Mucosa of descending colon (tissue), 3 donors: Measurements from ENCODE around the gene EVC2. TPM values are rescaled to one million over a fixed set of nuclear protein-coding genes. Genes with fewer than 3 reads are reported as not detected.

Source experiments
- ATAC-seq: fragments of 200-7000 bp; cut with Tn5 transposase; one replicate; pipeline ENCODE4 v1.9.1; 2020; ENCODE audit warnings: mild to moderate bottlenecking, moderate library complexity
- DNase-seq, 3 donors: peaks; one replicate each; pipeline ENCODE4 v3.0.0-alpha.2; 2020
- H3K36me3 ChIP-seq: fragments of 200-600 bp; one replicate; pipeline ENCODE4 v1.8.0; 2021; ENCODE audit warnings: low read depth, mild to moderate bottlenecking
- H3K4me1 ChIP-seq: fragments of 200-600 bp; one replicate; pipeline ENCODE4 v1.8.0; 2021; ENCODE audit warnings: low read depth, mild to moderate bottlenecking
- H3K4me3 ChIP-seq: fragments of 200-600 bp; one replicate; pipeline ENCODE4 v1.8.0; 2021; ENCODE audit warnings: mild to moderate bottlenecking
- H3K9me3 ChIP-seq: fragments of 200-600 bp; one replicate; pipeline ENCODE4 v1.8.0; 2021; ENCODE audit warnings: mild to moderate bottlenecking
- intact Hi-C, 2 donors: fragments of 100-400 bp; cut with DNase I in 1 of 2; cut with micrococcal nuclease in 1 of 2; formaldehyde crosslinking; loops; one replicate each; pipeline versions ENCODE4 v1.11.0 to v1.11.1; 2022; cut with DNase I, micrococcal nuclease
- total RNA-seq, 3 donors: library from RNA; stranded (reverse); fragmentation: NEBNext Ultra II Directional in 2 of 3; extraction: Animal tissue kit (Norgen Biotek cat#: 25700) in 2 of 3; gene quantifications; one replicate each; pipeline versions ENCODE4 v1.2.1 to v1.2.4, GENCODE V29; 2021 to 2023
- TF ChIP-seq, protein P1 (sequence below): fragments of 200-600 bp; IDR thresholded peaks from one replicate; pipeline ENCODE4 v1.8.0; 2022; ENCODE audit warnings: antibody characterized with exemption, mild to moderate bottlenecking
- donor health status: DM: no; HTN: no; CAD: no; lungs with moderate emphysema.
- donor health status: DM: no; HTN: no; CAD: no.
- donor health status: DM: no; HTN: yes; CAD: no.

EVC2 gene
- total RNA-seq, 3 donors from 2014 or later: 0.64 to 6.5 (median 1.1) TPM

DNA sequence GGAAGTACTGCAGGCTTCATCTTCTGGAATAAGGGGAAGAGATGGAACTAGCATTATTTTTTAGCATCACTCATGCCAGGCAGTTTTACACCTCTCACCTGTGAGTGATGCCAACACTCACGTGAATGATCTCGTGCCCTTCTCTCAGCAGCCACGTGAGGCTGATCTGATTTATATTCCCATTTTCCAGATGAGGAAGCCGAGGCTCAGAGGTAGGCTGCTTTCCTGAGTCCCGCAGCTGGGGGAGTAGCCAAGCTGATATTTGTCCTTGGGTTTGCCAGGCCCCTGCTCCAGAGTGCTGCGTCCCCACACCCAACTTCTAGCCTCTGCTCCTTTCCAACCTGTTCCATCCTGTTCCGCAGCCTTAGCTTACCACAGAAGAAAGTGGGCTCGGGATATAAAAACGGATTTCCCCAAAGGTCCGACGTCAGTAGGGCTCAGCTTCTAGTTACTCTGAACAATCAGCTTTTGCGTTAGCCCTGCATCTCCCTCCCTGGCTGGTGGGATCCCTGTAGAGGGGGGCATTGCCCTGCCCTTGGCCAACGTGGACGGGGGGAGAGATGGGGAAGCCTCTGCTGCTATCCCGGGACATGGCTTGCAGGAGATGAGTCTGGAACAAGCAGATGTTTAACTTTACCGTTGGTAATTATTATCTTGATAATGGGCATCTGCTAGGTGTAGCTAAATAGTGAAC, 11.9 kb upstream of the EVC2 start:
- Histone ChIP-seq H3K4me3 (no peak overlapping the region), H3K4me1 (no peaks in the 10 kb centered on the region), H3K36me3 (no peaks in the 10 kb centered on the region), H3K9me3 (peaks cover 6% of the 10 kb centered on the region)
- TF ChIP-seq, protein P1, sequence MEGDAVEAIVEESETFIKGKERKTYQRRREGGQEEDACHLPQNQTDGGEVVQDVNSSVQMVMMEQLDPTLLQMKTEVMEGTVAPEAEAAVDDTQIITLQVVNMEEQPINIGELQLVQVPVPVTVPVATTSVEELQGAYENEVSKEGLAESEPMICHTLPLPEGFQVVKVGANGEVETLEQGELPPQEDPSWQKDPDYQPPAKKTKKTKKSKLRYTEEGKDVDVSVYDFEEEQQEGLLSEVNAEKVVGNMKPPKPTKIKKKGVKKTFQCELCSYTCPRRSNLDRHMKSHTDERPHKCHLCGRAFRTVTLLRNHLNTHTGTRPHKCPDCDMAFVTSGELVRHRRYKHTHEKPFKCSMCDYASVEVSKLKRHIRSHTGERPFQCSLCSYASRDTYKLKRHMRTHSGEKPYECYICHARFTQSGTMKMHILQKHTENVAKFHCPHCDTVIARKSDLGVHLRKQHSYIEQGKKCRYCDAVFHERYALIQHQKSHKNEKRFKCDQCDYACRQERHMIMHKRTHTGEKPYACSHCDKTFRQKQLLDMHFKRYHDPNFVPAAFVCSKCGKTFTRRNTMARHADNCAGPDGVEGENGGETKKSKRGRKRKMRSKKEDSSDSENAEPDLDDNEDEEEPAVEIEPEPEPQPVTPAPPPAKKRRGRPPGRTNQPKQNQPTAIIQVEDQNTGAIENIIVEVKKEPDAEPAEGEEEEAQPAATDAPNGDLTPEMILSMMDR: no peak
- intact Hi-C loops: no loop called here
- ATAC-seq: no peak
- DNase-seq: no peak

DNA sequence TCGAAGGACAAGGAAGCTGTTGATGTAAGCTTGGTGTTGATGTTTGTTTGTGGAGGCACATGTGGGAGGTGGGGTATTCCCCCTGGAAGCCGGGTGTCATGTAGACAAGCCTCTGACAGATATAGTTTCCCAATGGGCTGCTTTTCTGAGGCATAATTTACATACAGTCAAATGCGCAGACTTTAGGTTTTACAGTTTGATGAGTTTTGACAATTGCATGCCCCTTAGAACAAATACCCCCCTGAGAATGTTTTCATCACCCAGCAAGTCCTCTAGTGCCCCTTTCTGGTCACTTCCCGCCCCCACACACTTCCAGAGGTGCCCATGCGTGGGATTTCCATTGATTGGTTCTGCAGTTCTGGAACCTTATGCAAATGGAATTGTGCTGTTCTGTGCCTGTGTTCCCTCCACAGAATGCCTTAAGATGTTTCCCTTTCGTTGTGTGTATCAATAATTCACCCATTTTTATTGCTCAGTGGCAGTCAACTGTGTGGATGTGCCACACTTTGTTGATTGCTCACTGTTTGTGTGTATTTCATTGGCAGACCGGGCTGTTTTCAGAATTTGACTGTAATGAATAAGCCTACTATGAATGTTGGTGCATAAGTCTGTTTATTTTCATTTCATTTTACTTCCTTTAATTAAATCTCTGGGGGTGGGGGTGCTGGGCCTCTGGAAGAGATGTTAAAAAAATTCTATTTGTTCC, 11.1 kb upstream of the EVC2 start:
- ATAC-seq (no peak), DNase-seq (no peak)
- Histone ChIP-seq H3K36me3 (no peaks in the 10 kb centered on the region), H3K9me3 (peaks cover 9% of the 10 kb centered on the region), H3K4me1 (no peaks in the 10 kb centered on the region), H3K4me3 (no peak overlapping the region)
- intact Hi-C loops: no loop called here
- TF ChIP-seq, protein P1: no peak

- intact Hi-C loops: no loop called here
- no peak for ATAC-seq
Observed at GRCh38 chr4:5718411-5718810, 10.1 kb upstream of the EVC2 start.

GRCh38 chr4:5717449-5718158, 9.2 kb upstream of the EVC2 start:
- Histone ChIP-seq H3K9me3 (peaks cover 9% of the 10 kb centered on the region), H3K4me1 (no peaks in the 10 kb centered on the region), H3K4me3 (no peak overlapping the region), H3K36me3 (no peaks in the 10 kb centered on the region)
- DNase-seq (no peak), ATAC-seq (no peak)
- intact Hi-C loops: no loop called here
- TF ChIP-seq, protein P1: no peak

More at GRCh38 chr4:5718411-5718810, 10.1 kb upstream of the EVC2 start:
- no peak for DNase-seq
- Histone ChIP-seq H3K36me3 (no peaks in the 10 kb centered on the region), H3K4me3 (no peak overlapping the region), H3K9me3 (peaks cover 9% of the 10 kb centered on the region), H3K4me1 (no peaks in the 10 kb centered on the region)
- TF ChIP-seq, protein P1: no peak

- TF ChIP-seq, protein P1: no peak
- Histone ChIP-seq H3K4me3 (no peak overlapping the region), H3K9me3 (peaks cover 9% of the 10 kb centered on the region), H3K36me3 (no peaks in the 10 kb centered on the region), H3K4me1 (no peaks in the 10 kb centered on the region)
- DNase-seq (no peak), ATAC-seq (no peak)
- intact Hi-C loops: no loop called here
Observed at GRCh38 chr4:5716391-5716790, 8.0 kb upstream of the EVC2 start.
